ENCODE data around the gene DPP10.

GRCh38 chr2:114800371-114800770, 357.9 kb downstream of the DPP10 start:
- TF ChIP-seq CTCF (IDR thresholded peaks at IDR 0.05) = no peak
- TF ChIP-seq POLR2A (IDR thresholded peaks at IDR 0.05) = no peak

Data from body of pancreas (tissue), 4 donors.